ENCODE results near the gene JAM3.

Gene JAM3

DNA sequence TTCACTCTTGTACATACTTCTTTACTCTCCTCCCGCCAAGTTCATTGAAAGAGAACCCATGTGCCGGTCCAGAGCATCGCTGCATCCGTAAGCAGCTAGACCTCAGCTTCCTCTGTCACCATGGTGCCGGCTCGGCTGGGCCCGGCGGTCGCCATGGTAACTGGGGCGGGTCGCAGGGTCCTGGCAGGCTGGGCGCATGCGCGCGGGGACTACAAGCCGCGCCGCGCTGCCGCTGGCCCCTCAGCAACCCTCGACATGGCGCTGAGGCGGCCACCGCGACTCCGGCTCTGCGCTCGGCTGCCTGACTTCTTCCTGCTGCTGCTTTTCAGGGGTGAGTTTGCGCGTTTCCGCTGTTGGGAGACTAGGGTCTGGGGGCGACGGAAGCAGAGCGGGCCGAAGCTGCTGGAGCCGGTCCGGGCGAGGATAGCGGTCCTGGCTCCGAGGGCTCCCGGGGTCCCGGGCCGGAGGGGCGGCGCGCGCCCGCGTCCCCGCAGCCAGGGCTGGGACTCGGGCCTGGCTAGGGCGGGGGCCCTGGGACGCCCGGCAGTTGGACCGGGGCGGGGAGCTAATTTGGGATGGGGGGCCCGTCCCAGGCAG, at the start of gene JAM3:
TSS of gene JAM3 (plus strand) at position 244 of the 597 bp plus-strand sequence. CDS start at position 256, 12 bp downstream.
- TF ChIP-seq, protein P1, sequence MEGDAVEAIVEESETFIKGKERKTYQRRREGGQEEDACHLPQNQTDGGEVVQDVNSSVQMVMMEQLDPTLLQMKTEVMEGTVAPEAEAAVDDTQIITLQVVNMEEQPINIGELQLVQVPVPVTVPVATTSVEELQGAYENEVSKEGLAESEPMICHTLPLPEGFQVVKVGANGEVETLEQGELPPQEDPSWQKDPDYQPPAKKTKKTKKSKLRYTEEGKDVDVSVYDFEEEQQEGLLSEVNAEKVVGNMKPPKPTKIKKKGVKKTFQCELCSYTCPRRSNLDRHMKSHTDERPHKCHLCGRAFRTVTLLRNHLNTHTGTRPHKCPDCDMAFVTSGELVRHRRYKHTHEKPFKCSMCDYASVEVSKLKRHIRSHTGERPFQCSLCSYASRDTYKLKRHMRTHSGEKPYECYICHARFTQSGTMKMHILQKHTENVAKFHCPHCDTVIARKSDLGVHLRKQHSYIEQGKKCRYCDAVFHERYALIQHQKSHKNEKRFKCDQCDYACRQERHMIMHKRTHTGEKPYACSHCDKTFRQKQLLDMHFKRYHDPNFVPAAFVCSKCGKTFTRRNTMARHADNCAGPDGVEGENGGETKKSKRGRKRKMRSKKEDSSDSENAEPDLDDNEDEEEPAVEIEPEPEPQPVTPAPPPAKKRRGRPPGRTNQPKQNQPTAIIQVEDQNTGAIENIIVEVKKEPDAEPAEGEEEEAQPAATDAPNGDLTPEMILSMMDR (IDR thresholded peaks at IDR 0.05; ENCODE audit: low read length, missing control alignments): no peak
- DNase-seq (ENCODE audit: low read depth): peak; percentile 95
- peak within 1 kb of the TSS; percentile 81 for H3K4me3 ChIP-seq (replicated peaks; ENCODE audit: low read depth, low read length)

DNA sequence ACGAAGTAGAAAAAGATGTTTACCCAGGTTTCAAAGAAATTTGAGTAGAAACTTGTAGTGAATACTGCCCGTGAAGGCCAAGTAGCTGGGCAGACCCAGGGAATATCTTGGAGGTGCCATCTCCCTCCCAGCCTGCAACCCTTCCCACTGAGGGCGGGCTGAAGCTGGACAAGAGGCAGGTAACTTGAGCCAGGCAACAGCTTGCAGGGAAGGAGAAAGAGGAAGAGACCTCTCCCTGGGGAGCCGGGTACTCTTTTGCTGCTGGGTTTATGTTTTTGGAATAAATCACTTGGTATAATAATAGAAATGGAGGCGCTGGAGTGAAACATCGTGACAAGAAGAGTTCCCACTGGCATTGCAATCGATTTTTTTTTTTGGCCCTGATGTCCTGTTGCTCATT, 49.4 kb upstream of the JAM3 start:
- no peak for DNase-seq (ENCODE audit: low read depth)
- TF ChIP-seq, protein P1 (IDR thresholded peaks at IDR 0.05; ENCODE audit: low read length, missing control alignments): no peak
- H3K4me3 ChIP-seq (replicated peaks; ENCODE audit: low read depth, low read length): no peak overlapping the region

DNA sequence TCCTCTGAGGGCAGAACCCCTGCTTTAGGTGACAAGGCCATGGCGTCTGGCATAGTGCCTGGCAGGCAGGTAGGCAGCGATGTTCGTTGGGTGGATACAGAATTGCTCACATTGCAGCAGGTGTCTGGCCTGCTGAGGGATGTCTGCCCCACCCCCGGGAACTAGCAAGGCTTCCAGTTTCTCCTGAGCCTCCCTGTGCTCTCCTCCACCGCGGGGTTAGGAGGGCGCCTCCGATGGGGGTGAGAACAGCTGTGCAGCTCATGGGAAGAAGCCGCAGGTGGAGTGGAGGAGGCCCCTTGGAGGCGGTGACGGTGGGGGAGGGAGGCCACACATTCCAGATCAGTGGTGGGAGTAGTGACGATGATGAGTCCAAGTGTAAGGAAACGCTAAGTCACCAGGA, 48.3 kb upstream of the JAM3 start:
- no peak for DNase-seq (ENCODE audit: low read depth)
- TF ChIP-seq, protein P1 (IDR thresholded peaks at IDR 0.05; ENCODE audit: low read length, missing control alignments): no peak
- no peak overlapping the region for H3K4me3 ChIP-seq (replicated peaks; ENCODE audit: low read depth, low read length)

DNA sequence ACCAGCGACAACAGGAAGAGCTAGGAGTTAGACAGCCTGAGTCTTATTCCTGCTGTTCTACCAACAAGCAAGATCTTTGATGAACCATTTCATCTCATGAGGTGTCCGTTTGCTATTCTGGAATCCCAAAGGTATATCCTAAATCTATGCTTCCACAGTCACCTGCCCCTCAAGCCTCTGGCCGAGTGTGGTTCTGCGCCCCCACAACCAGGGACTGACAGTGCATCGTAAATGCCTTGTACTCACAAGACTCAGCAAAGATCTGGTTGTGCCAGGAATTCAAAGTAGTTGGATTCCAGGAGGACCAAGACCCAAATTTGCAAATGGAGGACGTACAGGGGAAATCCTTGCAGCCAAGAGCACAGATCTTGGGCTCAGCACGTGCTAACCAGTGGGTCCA, 47.5 kb upstream of the JAM3 start:
- no peak for DNase-seq (ENCODE audit: low read depth)
- no peak overlapping the region for H3K4me3 ChIP-seq (replicated peaks; ENCODE audit: low read depth, low read length)
- TF ChIP-seq, protein P1 (IDR thresholded peaks at IDR 0.05; ENCODE audit: low read length, missing control alignments): no peak

DNA sequence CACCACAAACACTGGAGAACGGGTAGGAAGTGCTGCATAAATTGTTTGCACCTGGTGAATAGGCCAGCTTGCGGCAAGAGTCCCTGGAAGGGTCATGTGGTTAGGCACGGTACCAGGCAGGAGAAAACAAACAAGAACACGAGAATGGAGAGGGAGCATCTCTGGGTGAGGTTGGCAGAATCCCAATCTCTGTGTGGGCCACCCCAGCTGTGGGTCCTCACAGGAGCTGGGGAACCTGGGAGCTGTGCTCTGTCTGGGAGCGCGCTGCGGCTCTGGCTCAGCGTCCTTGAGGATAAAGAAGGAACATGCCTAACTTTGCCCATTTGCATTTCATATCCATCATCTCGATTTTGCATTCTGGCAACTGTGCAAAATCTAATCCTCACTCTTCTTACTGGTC, 46.1 kb upstream of the JAM3 start:
- H3K4me3 ChIP-seq (replicated peaks; ENCODE audit: low read depth, low read length): no peak overlapping the region
- no peak for DNase-seq (ENCODE audit: low read depth)
- TF ChIP-seq, protein P1 (IDR thresholded peaks at IDR 0.05; ENCODE audit: low read length, missing control alignments): no peak

DNA sequence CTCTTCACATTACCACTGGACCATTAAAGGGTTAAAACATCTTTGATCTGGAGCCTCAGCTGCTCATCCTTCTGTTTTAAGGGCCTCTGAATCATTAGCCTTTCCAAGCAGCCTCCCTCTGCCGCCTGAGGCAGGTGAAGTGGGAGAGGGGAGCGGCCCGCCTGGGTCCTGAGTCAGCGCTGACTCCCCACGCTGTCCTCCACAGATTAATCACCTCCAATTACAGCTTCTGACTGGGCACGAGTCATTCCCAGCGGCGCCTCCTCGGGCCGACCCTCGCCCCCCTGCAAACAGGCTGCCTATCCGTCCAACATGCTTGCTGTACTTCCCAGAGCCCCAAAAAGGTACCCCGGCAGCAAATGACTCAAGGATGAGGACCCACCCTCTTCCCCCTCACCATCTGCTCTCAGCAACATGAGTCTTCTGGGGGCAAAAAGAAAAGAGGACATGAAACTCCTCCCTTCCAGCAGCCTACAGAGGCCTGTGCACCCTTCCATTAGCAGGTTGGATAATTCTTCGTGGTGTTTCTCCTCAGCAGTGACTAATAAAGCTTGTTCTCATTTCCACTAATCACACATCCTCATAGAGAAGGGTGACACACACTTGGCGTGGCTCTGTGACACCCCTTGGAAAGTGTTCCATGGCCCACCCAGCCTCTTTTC, 44.3 kb upstream of the JAM3 start:
- no peak overlapping the region for H3K4me3 ChIP-seq (replicated peaks; ENCODE audit: low read depth, low read length)
- DNase-seq (ENCODE audit: low read depth): no peak
- TF ChIP-seq, protein P1 (IDR thresholded peaks at IDR 0.05; ENCODE audit: low read length, missing control alignments): no peak

DNA sequence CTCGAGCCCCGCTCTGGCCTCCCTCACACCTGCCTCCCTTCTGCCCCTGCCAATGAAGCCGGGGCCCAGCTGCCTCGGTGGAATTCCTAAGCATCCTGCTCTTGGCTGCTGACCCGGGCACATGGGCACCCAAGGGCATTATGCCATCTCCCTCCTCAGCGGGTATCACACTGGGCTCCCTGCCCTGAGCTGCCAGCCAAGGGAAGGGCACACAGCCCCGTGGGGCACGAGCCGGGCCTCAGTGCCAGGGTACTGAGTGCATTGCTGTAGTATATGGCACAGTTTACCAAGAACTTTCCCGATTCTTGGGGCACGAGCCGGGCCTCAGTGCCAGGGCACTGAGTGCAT, 43.8 kb upstream of the JAM3 start:
- TF ChIP-seq, protein P1 (IDR thresholded peaks at IDR 0.05; ENCODE audit: low read length, missing control alignments): no peak
- H3K4me3 ChIP-seq (replicated peaks; ENCODE audit: low read depth, low read length): no peak overlapping the region
- DNase-seq (ENCODE audit: low read depth): no peak

Data from fibroblast of pulmonary artery (primary cell).